GM13977 (cell line): ENCODE results near the gene PRICKLE1.

Experiments
- DNase-seq: peaks from one replicate; pipeline ENCODE4 v3.0.0; 2012; ENCODE audit warnings: low spot score
- CTCF ChIP-seq: IDR thresholded peaks from 2 replicates; pipeline ENCODE4 v1.5.1; 2012; ENCODE audit warnings: mild to moderate bottlenecking, control low read depth; ENCODE audit not compliant: insufficient read depth; ENCODE audit errors: extremely low read depth, missing control alignments
- in situ Hi-C: fragments of 300-500 bp; cut with MboI; formaldehyde crosslinking; loops from one replicate; pipeline ENCODE4 v1.12.0; 2022; ENCODE audit warnings: low sequenced_read_pairs, low pct_unique_long_range_greater_than_20kb, mixed read lengths, inconsistent platforms; ENCODE audit not compliant: unreplicated experiment

The PRICKLE1 gene

DNA sequence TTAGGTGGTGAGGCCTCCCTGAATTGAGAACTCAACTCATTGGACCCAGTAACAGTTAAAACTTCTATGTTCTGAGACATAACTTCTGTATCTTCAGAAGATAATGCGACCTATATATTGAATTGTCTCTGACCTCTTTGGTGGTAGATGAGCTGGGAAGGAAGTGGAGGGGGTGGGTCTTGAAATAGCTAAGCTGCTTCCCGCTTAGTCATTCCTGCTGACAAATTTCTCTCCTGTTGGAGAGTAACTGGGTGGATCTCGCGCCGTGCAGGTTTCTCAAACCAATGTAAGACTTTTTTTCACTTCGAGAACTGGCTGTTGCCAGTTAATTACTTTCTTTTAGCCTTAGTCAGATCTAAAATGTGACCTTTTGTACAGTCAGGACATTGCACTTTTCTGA lies 162.8 kb downstream of the PRICKLE1 start:
- in situ Hi-C loops = no loop called here
- no peak for DNase-seq
- no peak for TF ChIP-seq CTCF

GRCh38 chr12:42422785-42423184 lies 166.8 kb downstream of the PRICKLE1 start:
- peak; percentile 35 for DNase-seq
- in situ Hi-C loops = no loop called here

GRCh38 chr12:42421844-42422779 lies 167.4 kb downstream of the PRICKLE1 start:
- peak; percentile 58 for DNase-seq
- in situ Hi-C loops = no loop called here
- TF ChIP-seq CTCF = no peak

More at GRCh38 chr12:42422785-42423184, 166.8 kb downstream of the PRICKLE1 start:
- no peak for TF ChIP-seq CTCF

DNA sequence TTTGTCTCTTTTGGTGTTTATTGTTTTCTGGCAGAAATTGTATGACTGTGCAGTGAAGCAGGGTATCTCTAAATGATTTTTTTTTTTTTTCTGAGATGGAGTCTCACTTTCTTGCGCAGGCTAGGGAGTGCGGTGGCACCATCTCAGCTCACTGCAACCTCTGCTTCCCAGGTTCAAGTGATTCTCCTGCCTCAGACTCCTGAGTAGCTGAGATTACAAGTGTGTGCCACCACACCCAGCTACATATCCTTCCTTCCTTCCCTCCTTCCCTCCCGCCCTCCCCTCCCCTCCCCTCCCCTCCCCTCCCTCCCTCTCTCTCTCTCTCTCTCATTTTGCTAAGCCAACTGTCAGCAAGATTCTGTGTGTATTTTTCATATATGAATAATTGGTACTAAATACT lies 169.2 kb downstream of the PRICKLE1 start:
- in situ Hi-C loops = no loop called here
- TF ChIP-seq CTCF = no peak
- no peak for DNase-seq

DNA sequence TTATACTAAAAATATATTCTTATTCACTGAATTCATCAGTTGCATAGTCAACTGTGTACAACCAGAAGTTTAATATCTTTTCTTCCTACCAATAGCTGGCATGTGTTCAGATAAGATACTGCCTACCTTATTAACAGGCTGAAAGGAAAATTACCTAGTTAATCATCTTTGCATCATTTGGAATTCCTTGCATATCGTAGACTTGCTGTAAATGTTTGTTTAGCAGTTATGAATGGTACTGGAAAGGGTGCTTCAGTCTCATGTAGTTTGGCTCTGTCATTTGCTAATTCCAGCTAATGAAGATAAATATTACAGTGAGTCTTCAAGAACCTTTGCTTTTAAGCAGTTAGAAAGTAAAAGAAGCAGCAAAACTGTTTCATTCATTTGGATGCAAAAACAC lies 179.2 kb downstream of the PRICKLE1 start:
- no peak for DNase-seq
- TF ChIP-seq CTCF = no peak
- in situ Hi-C loops = no loop called here

GRCh38 chr12:42409471-42409870 lies 180.1 kb downstream of the PRICKLE1 start:
- in situ Hi-C loops = no loop called here
- DNase-seq = no peak
- TF ChIP-seq CTCF = no peak
